Vagina (tissue), 2 donors: Measurements from ENCODE around the gene HCN3. TPM values are rescaled to one million over a fixed set of nuclear protein-coding genes. Genes with fewer than 3 reads are reported as not detected.
"Not testable (repeated sequence)": the region's sequence is repeated elsewhere in the genome, so short reads cannot be mapped to it uniquely, and the experiment has no call there.

ENCODE experiments used
- DNase-seq, 2 donors: peaks; one replicate each; pipeline ENCODE4 v3.0.0-alpha.2; 2017; ENCODE audit errors: extremely low spot score in 2 of 2
- H3K27ac ChIP-seq: fragments of 200-600 bp; sonication (generic); one replicate; pipeline ENCODE4 v1.5.1; 2019
- H3K27me3 ChIP-seq: fragments of 200-600 bp; sonication (generic); one replicate; pipeline ENCODE4 v1.5.1; 2019
- H3K36me3 ChIP-seq, 2 donors: fragments of 200-600 bp; sonication (generic); one replicate each; pipeline ENCODE4 v1.5.1; 2017 to 2019
- H3K4me1 ChIP-seq: fragments of 200-600 bp; sonication (generic); one replicate; pipeline ENCODE4 v1.5.1; 2019
- H3K4me3 ChIP-seq, 2 donors: fragments of 200-600 bp; sonication (generic); 1 replicate in 1 of 2; 2 replicates in 1 of 2; pipeline ENCODE4 v1.5.1; 2016 to 2019
- H3K9me3 ChIP-seq: fragments of 200-600 bp; sonication (generic); one replicate; pipeline ENCODE4 v1.5.1; 2019
- POLR2A ChIP-seq, 2 donors: fragments of 450-650 bp; IDR thresholded peaks; one replicate each; pipeline ENCODE4 v1.6.1; 2017; ENCODE audit warnings: antibody characterized with exemption in 2 of 2, mild to moderate bottlenecking in 2 of 2, moderate library complexity in 2 of 2
- POLR2AphosphoS5 ChIP-seq, 2 donors: sonication (generic); formaldehyde crosslinking; IDR thresholded peaks; one replicate each; pipeline ENCODE4 v1.9.0; 2017; ENCODE audit warnings: antibody characterized with exemption in 2 of 2, mild to moderate bottlenecking in 2 of 2, low read depth in 1 of 2; ENCODE audit not compliant: insufficient read depth in 1 of 2
- intact Hi-C: fragments of 100-400 bp; cut with DNase I; formaldehyde crosslinking; loops from one replicate; pipeline ENCODE4 v1.15.1; 2023
- total RNA-seq: library from RNA; depleted of rRNA; stranded (reverse); fragments of >200 nt; gene quantifications from one replicate; pipeline ENCODE4 v1.2.3, GENCODE V29; 2016
- TF ChIP-seq, protein P1 (sequence below), 3 experiments: fragments of 450-650 bp in 2 of 3; fragments of 200-600 bp in 1 of 3; sonication (generic) in 1 of 3; IDR thresholded peaks; one replicate each; pipeline ENCODE4 v1.5.1; 2017 to 2019; ENCODE audit warnings: antibody characterized with exemption in 3 of 3, mild to moderate bottlenecking in 2 of 3, moderate library complexity in 2 of 3

The HCN3 gene
- total RNA-seq, 1 donor from 2014 or later = 4.2 TPM

DNA sequence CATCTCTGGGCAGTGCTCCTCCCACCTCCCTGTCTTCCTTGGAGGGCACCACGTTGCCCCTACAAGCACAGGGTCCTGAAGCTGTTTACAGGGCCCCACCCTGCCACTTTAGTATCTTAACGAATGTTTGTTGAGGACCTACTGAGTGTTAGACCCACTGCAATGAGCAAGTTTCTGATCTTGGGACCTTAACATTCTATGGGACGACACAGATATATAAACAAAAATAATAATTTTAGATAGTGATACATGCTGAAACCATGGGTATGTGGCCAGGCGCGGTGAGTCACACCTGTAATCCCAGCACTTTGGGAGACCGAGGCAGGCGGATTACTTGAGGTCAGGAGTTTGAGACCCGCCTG, 32.1 kb upstream of the HCN3 start:
- DNase-seq = no peak
- peaks cover 0 to 9% of the 10 kb centered on the region in 2 donors for H3K36me3 ChIP-seq
- intact Hi-C loops = no loop called here
- H3K4me3 ChIP-seq = peak overlapping the region; percentile 55 to 60
- peaks cover 37% of the 10 kb centered on the region for H3K4me1 ChIP-seq
- H3K27ac ChIP-seq = peak overlapping the region; percentile 88
- no peaks in the 10 kb centered on the region for H3K9me3 ChIP-seq
- TF ChIP-seq POLR2AphosphoS5 (IDR thresholded peaks at IDR 0.05; ENCODE audit: insufficient read depth in 1 of 2, low read depth in 1 of 2) (no peak), POLR2A (IDR thresholded peaks at IDR 0.05) (no peak)
- TF ChIP-seq, protein P1, sequence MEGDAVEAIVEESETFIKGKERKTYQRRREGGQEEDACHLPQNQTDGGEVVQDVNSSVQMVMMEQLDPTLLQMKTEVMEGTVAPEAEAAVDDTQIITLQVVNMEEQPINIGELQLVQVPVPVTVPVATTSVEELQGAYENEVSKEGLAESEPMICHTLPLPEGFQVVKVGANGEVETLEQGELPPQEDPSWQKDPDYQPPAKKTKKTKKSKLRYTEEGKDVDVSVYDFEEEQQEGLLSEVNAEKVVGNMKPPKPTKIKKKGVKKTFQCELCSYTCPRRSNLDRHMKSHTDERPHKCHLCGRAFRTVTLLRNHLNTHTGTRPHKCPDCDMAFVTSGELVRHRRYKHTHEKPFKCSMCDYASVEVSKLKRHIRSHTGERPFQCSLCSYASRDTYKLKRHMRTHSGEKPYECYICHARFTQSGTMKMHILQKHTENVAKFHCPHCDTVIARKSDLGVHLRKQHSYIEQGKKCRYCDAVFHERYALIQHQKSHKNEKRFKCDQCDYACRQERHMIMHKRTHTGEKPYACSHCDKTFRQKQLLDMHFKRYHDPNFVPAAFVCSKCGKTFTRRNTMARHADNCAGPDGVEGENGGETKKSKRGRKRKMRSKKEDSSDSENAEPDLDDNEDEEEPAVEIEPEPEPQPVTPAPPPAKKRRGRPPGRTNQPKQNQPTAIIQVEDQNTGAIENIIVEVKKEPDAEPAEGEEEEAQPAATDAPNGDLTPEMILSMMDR (IDR thresholded peaks at IDR 0.05) = no peak
- no peaks in the 10 kb centered on the region for H3K27me3 ChIP-seq

DNA sequence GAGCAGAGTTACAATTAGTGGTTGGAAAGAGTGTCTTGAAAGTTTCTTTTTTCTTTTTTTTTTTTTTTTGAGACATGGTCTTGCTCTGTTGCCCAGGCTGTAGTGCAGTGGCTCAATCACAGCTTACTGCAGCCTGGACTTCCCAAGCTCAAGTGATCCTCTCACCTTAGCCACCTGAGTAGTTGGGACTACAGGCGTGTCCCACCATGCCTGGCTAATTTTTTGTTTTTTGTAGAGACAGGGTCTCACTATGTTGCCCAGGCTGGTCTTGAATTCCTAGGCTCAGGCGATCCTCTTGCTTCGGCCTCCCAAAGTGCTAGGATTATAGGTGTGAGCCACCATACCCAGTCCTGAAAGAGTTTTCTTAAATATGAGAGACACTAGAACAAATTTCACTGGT, 30.5 kb upstream of the HCN3 start:
- H3K9me3 ChIP-seq, H3K36me3 ChIP-seq, H3K27ac ChIP-seq, H3K4me3 ChIP-seq, DNase-seq, H3K27me3 ChIP-seq, intact Hi-C loops: not testable (repeated sequence)
- H3K4me1 ChIP-seq = peaks cover 30% of the 10 kb centered on the region

DNA sequence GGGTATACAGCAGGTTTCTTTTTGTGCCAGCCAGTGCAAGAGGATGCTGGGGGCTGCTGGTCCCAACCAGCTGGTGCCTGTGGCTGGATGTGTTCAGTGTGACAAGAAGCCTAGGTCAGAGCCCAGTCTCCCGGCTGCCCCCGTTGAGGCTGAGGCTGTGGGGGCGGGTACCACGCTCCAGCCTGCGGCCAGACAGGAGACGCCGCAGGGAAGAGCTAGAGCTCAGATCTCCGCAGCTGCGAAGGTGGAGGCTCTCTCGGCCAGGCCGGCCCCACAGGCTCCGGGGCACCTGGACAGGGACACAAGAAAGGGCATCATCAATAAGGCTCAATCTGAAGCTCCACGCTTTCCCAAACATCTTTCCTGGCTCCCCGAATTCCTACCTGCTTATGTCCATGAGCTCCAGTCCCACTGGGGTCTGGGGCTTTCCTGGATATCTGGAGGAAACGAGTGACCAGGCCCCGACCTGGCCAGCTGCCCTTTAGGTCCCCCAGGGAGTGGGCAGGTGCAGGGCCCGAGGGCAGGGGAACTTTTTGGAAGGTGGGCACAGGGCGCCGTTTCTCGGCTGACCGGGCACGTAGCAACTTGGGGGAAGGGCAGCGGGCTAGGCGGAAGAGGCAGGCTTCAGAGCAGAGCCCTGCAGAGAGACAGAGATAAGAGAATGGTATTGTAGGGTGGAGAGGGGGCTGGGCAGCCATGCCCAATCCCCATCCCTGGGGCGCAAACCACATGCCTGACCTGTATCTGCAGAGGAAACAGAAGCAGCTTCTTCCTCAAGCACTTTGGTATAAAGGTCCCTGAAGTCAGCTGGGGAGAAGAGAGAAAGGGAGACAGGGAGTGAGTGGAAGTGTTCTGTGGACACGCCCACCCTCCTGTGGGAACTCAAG, 29.4 kb upstream of the HCN3 start:
- TF ChIP-seq, protein P1 (IDR thresholded peaks at IDR 0.05) = no peak
- no peak for TF ChIP-seq POLR2AphosphoS5 (IDR thresholded peaks at IDR 0.05; ENCODE audit: insufficient read depth in 1 of 2, low read depth in 1 of 2)
- TF ChIP-seq POLR2A (IDR thresholded peaks at IDR 0.05) = no peak
- peaks cover 0 to 9% of the 10 kb centered on the region in 2 donors for H3K36me3 ChIP-seq
- no peak overlapping the region for H3K4me3 ChIP-seq
- H3K27ac ChIP-seq = no peak overlapping the region
- no peak for DNase-seq
- no peaks in the 10 kb centered on the region for H3K9me3 ChIP-seq
- intact Hi-C loops = no loop called here
- H3K27me3 ChIP-seq = no peaks in the 10 kb centered on the region
- peaks cover 23% of the 10 kb centered on the region for H3K4me1 ChIP-seq

DNA sequence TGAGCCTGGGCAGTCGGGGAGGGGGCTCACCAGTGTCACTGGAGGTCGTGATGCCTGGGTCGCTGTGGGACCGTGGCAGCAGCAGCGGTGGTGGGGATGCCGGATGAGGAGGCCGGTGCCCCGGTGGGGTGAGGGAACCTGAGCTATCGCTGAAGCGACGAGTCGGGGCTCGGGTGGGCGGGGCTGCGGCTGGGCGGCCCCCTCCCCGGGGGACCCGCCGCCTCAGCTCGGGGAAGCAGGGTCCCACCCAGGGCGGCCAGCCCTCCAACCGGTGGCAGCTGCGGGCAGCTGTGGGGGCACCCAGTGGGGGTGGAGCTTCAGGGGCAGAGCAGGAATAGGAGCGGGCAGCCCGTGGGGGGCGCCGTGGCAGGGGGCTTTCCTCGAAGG, 27.0 kb upstream of the HCN3 start:
- DNase-seq = no peak
- intact Hi-C loops = loop anchor here (5.0 kb wide), 2 partner anchors 72 to 342 kb away; partner anchors contain the start of gene RUSC1
- TF ChIP-seq, protein P1 (IDR thresholded peaks at IDR 0.05) = no peak
- Histone ChIP-seq H3K36me3 (peaks cover 0 to 9% of the 10 kb centered on the region in 2 donors), H3K27me3 (no peaks in the 10 kb centered on the region), H3K27ac (peak overlapping the region; percentile 26), H3K4me1 (peaks cover 27% of the 10 kb centered on the region), H3K9me3 (no peaks in the 10 kb centered on the region), H3K4me3 (no peak overlapping the region)

DNA sequence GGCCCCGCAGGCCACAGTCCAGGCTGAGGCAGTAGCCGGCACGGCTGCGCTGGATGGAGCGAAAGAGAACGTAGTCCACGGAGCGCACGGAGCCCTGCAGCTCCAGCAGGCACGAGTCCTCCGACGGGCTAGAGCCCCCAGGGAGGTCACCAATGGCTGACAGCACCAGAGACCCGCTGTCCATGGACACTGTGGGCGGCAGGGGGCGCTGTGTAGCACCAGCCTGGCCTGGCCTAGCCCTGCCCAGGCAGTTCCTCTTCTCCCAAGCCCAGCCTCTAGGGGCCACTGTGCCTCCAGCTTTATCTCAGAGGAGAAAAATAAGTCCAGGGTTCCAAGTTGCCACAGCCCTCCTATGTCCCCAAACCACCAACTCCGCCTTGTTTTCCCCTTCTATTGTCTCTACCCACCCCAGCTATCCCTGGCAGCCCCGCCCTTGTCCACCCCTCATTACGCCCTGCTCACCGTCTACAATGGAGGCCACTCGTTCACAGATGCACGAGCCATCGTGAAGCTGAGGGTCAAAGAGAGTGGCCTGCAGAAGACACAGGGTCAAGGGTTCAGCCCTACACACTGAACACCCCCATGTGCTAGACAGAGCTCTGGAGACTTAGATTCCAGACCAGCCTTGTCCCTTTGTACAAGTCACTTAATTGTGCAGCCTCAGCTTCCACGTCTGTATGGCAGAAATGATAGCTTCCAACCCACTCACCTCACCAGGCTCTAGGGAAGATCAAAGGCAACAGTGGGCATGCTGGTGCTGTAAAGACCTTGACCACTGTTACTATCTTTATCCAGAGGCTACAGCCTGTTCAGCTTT, 26.4 kb upstream of the HCN3 start:
- TF ChIP-seq POLR2AphosphoS5 (IDR thresholded peaks at IDR 0.05; ENCODE audit: insufficient read depth in 1 of 2, low read depth in 1 of 2) (peak; percentile 49 to 72), POLR2A (IDR thresholded peaks at IDR 0.05) (no peak)
- TF ChIP-seq, protein P1 (IDR thresholded peaks at IDR 0.05) = peak; percentile 99
- Histone ChIP-seq H3K9me3 (no peaks in the 10 kb centered on the region), H3K4me3 (no peak overlapping the region), H3K4me1 (peaks cover 24% of the 10 kb centered on the region), H3K36me3 (peaks cover 0 to 9% of the 10 kb centered on the region in 2 donors), H3K27me3 (no peaks in the 10 kb centered on the region), H3K27ac (peak overlapping the region; percentile 26)
- DNase-seq = no peak
- intact Hi-C loops = loop anchor here (5.0 kb wide), 2 partner anchors 71 to 341 kb away; partner anchors contain the start of gene RUSC1
